Ishikawa (cell line): ENCODE measurements around the gene SLFN12L.

ENCODE experiments used
- CEBPB ChIP-seq: IDR thresholded peaks from 2 replicates; pipeline ENCODE4 v1.6.1; 2012
- CREB1 ChIP-seq: IDR thresholded peaks from 2 replicates; pipeline ENCODE4 v1.6.1; 2012; ENCODE audit warnings: low read depth
- EGR1 ChIP-seq: IDR thresholded peaks from 2 replicates; pipeline ENCODE4 v1.6.1; 2012
- EP300 ChIP-seq: IDR thresholded peaks from 2 replicates; pipeline ENCODE4 v1.6.1; 2012; ENCODE audit warnings: borderline replicate concordance
- MAX ChIP-seq: IDR thresholded peaks from 2 replicates; pipeline ENCODE4 v1.6.1; 2012
- NFIC ChIP-seq: IDR thresholded peaks from 2 replicates; pipeline ENCODE4 v1.6.1; 2012
- RAD21 ChIP-seq: IDR thresholded peaks from 2 replicates; pipeline ENCODE4 v1.6.1; 2012; ENCODE audit warnings: low read depth
- TAF1 ChIP-seq: IDR thresholded peaks from 2 replicates; pipeline ENCODE4 v1.6.1; 2012; ENCODE audit warnings: low read depth, mild to moderate bottlenecking
- TCF12 ChIP-seq: IDR thresholded peaks from 2 replicates; pipeline ENCODE4 v1.6.1; 2012; ENCODE audit warnings: low read depth
- TEAD4 ChIP-seq: IDR thresholded peaks from 2 replicates; pipeline ENCODE4 v1.6.1; 2012
- YY1 ChIP-seq: IDR thresholded peaks from 2 replicates; pipeline ENCODE4 v1.6.1; 2012; ENCODE audit warnings: low read depth
- TF ChIP-seq, protein P1 (sequence below): IDR thresholded peaks from 2 replicates; pipeline ENCODE4 v1.6.1; 2012
- TF ChIP-seq, protein P2 (sequence below): IDR thresholded peaks from 2 replicates; pipeline ENCODE4 v1.6.1; 2012; ENCODE audit warnings: low read depth, mild to moderate bottlenecking

DNA sequence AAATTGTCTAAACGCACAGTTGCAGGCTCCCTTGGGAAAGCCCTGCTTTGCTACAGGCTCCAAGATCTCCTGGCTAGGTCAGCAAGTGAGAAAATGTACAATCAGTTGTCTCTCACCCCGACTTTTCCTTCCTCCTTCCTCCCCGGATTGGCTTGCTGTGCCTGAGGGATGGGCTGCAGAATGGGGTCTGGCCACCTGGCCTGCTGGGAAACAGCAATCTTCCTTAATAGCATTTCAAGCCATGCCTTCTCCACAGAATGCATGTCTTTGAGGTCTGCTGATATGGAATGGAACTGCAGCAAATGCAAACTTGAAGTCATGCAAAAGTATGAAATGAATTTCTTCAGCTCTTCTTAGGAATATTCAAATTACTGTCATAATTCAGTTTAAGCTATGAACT, 46.1 kb downstream of the SLFN12L start:
- TF ChIP-seq NFIC, result no peak
- TF ChIP-seq YY1, result no peak
- TF ChIP-seq EGR1, result no peak
- no peak for TF ChIP-seq MAX
- TF ChIP-seq TCF12, result no peak
- no peak for TF ChIP-seq EP300
- TF ChIP-seq CREB1, result no peak
- TF ChIP-seq TAF1, result no peak
- TF ChIP-seq CEBPB, result no peak
- no peak for TF ChIP-seq TEAD4
- TF ChIP-seq, protein P1, sequence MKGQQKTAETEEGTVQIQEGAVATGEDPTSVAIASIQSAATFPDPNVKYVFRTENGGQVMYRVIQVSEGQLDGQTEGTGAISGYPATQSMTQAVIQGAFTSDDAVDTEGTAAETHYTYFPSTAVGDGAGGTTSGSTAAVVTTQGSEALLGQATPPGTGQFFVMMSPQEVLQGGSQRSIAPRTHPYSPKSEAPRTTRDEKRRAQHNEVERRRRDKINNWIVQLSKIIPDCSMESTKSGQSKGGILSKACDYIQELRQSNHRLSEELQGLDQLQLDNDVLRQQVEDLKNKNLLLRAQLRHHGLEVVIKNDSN, result no peak
- TF ChIP-seq, protein P2, sequence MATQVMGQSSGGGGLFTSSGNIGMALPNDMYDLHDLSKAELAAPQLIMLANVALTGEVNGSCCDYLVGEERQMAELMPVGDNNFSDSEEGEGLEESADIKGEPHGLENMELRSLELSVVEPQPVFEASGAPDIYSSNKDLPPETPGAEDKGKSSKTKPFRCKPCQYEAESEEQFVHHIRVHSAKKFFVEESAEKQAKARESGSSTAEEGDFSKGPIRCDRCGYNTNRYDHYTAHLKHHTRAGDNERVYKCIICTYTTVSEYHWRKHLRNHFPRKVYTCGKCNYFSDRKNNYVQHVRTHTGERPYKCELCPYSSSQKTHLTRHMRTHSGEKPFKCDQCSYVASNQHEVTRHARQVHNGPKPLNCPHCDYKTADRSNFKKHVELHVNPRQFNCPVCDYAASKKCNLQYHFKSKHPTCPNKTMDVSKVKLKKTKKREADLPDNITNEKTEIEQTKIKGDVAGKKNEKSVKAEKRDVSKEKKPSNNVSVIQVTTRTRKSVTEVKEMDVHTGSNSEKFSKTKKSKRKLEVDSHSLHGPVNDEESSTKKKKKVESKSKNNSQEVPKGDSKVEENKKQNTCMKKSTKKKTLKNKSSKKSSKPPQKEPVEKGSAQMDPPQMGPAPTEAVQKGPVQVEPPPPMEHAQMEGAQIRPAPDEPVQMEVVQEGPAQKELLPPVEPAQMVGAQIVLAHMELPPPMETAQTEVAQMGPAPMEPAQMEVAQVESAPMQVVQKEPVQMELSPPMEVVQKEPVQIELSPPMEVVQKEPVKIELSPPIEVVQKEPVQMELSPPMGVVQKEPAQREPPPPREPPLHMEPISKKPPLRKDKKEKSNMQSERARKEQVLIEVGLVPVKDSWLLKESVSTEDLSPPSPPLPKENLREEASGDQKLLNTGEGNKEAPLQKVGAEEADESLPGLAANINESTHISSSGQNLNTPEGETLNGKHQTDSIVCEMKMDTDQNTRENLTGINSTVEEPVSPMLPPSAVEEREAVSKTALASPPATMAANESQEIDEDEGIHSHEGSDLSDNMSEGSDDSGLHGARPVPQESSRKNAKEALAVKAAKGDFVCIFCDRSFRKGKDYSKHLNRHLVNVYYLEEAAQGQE, result no peak
- TF ChIP-seq RAD21, result no peak
